Middle frontal gyrus (tissue), 1 donor: ENCODE results near the gene NFATC2IP.
"Not testable (repeated sequence)": the region's sequence is repeated elsewhere in the genome, so short reads cannot be mapped to it uniquely, and the experiment has no call there.

ENCODE experiments used
- DNase-seq: peaks from one replicate; pipeline ENCODE4 v3.0.0-alpha.2; 2015; ENCODE audit warnings: low spot score; ENCODE audit errors: extremely low spot score

Gene NFATC2IP

GRCh38 chr16:28991687-28992086 is 41.0 kb downstream of the NFATC2IP start:
- no peak for DNase-seq

GRCh38 chr16:28992496-28992895 is 41.8 kb downstream of the NFATC2IP start:
- DNase-seq: no peak

GRCh38 chr16:28998837-28999236 is 48.1 kb downstream of the NFATC2IP start:
- no peak for DNase-seq

GRCh38 chr16:28999577-28999976 is 48.8 kb downstream of the NFATC2IP start:
- no peak for DNase-seq

- no peak for DNase-seq
Observed at GRCh38 chr16:29000019-29000418, 49.3 kb downstream of the NFATC2IP start.

GRCh38 chr16:29004496-29005139 is 53.9 kb downstream of the NFATC2IP start:
- DNase-seq: not testable (repeated sequence)

- DNase-seq: no peak
Observed at GRCh38 chr16:29007730-29008593, 57.2 kb downstream of the NFATC2IP start.

GRCh38 chr16:29009050-29009837 is 58.5 kb downstream of the NFATC2IP start:
- DNase-seq: no peak

- DNase-seq: no peak
Observed at GRCh38 chr16:29009838-29010166, 59.1 kb downstream of the NFATC2IP start.

- no peak for DNase-seq
Observed at GRCh38 chr16:29011112-29011511, 60.4 kb downstream of the NFATC2IP start.

- no peak for DNase-seq
Observed at GRCh38 chr16:29011851-29012250, 61.1 kb downstream of the NFATC2IP start.

GRCh38 chr16:29012913-29013553 is 62.3 kb downstream of the NFATC2IP start:
- DNase-seq: no peak

- no peak for DNase-seq
Observed at GRCh38 chr16:29014561-29015069, 63.9 kb downstream of the NFATC2IP start.
